Thyroid gland (tissue), 4 donors: ENCODE measurements around the gene B4GALT3.

Experiments used
- CTCF ChIP-seq, 6 experiments: fragments of 200-600 bp in 3 of 6; fragments of 450-650 bp in 3 of 6; sonication (generic) in 3 of 6; IDR thresholded peaks; one replicate each; pipeline ENCODE4 v1.5.1; 2016 to 2019; ENCODE audit warnings: antibody characterized with exemption in 6 of 6, mild to moderate bottlenecking in 2 of 6, inconsistent platforms in 1 of 6, moderate library complexity in 1 of 6
- POLR2A ChIP-seq, 2 donors: fragments of 450-650 bp; IDR thresholded peaks; one replicate each; pipeline ENCODE4 v1.6.1; 2017; ENCODE audit warnings: antibody characterized with exemption in 2 of 2, mild to moderate bottlenecking in 2 of 2, moderate library complexity in 1 of 2

GRCh38 chr1:161197560-161198193 is 20.4 kb upstream of the B4GALT3 start:
- TF ChIP-seq CTCF (IDR thresholded peaks at IDR 0.05) (no peak), POLR2A (IDR thresholded peaks at IDR 0.05) (no peak)
